SK-N-SH treated with all-trans-retinoic acid at 6 μM for 48 hours (cell line): ENCODE measurements around the gene GID4.

Source experiments
- ATAC-seq: fragments of 200-7000 bp; cut with Tn5 transposase; 3 replicates; pipeline ENCODE4 v1.9.1; 2020; ENCODE audit warnings: mild to moderate bottlenecking, moderate library complexity
- ARNTL ChIP-seq: fragments of 450-650 bp; formaldehyde crosslinking; IDR thresholded peaks from 2 replicates; pipeline ENCODE4 v1.5.0; 2020; ENCODE audit warnings: low read depth, mild to moderate bottlenecking, moderate library complexity, borderline replicate concordance
- BACH2 ChIP-seq: fragments of 250-450 bp; sonication (Bioruptor Pico); IDR thresholded peaks from 2 replicates; pipeline ENCODE4 v1.9.0; 2021; ENCODE audit warnings: mild to moderate bottlenecking, borderline replicate concordance
- CREB5 ChIP-seq: fragments of 250-450 bp; sonication (Bioruptor Pico); IDR thresholded peaks from 2 replicates; pipeline ENCODE4 v1.5.1; 2020; ENCODE audit warnings: low read depth, mild to moderate bottlenecking, moderate library complexity
- CSRNP3 ChIP-seq: fragments of 250-450 bp; sonication (Bioruptor Pico); IDR thresholded peaks from 2 replicates; pipeline ENCODE4 v1.5.1; 2021; ENCODE audit warnings: mild to moderate bottlenecking, moderate library complexity
- ESRRG ChIP-seq: fragments of 250-450 bp; sonication (Bioruptor Pico); IDR thresholded peaks from 2 replicates; pipeline ENCODE4 v1.6.1; 2021; ENCODE audit warnings: mild to moderate bottlenecking
- GLIS3 ChIP-seq: fragments of 250-450 bp; sonication (Bioruptor Pico); IDR thresholded peaks from 2 replicates; pipeline ENCODE4 v1.5.0; 2020; ENCODE audit warnings: mild to moderate bottlenecking, moderate library complexity
- OSR1 ChIP-seq: fragments of 250-450 bp; sonication (Bioruptor Pico); IDR thresholded peaks from 2 replicates; pipeline ENCODE4 v1.8.0; 2022; ENCODE audit warnings: moderate library complexity, mild to moderate bottlenecking, inconsistent platforms
- PATZ1 ChIP-seq: fragments of 250-450 bp; sonication (Bioruptor Pico); IDR thresholded peaks from 2 replicates; pipeline ENCODE4 v1.8.0; 2020; ENCODE audit warnings: mild to moderate bottlenecking, moderate library complexity, borderline replicate concordance
- POU6F1 ChIP-seq: fragments of 250-450 bp; sonication (Bioruptor Pico); IDR thresholded peaks from 2 replicates; pipeline ENCODE4 v1.8.0; 2021; ENCODE audit warnings: low read depth, mild to moderate bottlenecking, moderate library complexity, borderline replicate concordance
- PPARA ChIP-seq: fragments of 250-450 bp; sonication (Bioruptor Pico); IDR thresholded peaks from 2 replicates; pipeline ENCODE4 v1.5.0; 2020; ENCODE audit warnings: mild to moderate bottlenecking, borderline replicate concordance
- RARB ChIP-seq: fragments of 250-450 bp; sonication (Bioruptor Pico); IDR thresholded peaks from 2 replicates; pipeline ENCODE4 v1.8.0; 2021; ENCODE audit warnings: mild to moderate bottlenecking, moderate library complexity
- SNAI2 ChIP-seq: fragments of 250-450 bp; sonication (Bioruptor Pico); IDR thresholded peaks from 2 replicates; pipeline ENCODE4 v1.5.0; 2020; ENCODE audit warnings: mild to moderate bottlenecking, moderate library complexity
- TCF4 ChIP-seq: fragments of 250-450 bp; sonication (Bioruptor Pico); IDR thresholded peaks from 2 replicates; pipeline ENCODE4 v1.8.0; 2021; ENCODE audit warnings: mild to moderate bottlenecking, moderate library complexity, borderline replicate concordance
- TOX ChIP-seq: fragments of 250-450 bp; sonication (Bioruptor Pico); IDR thresholded peaks from 2 replicates; pipeline ENCODE4 v1.8.0; 2021; ENCODE audit warnings: mild to moderate bottlenecking, moderate library complexity, borderline replicate concordance
- TSHZ2 ChIP-seq: fragments of 250-450 bp; sonication (Bioruptor Pico); IDR thresholded peaks from 2 replicates; pipeline ENCODE4 v1.5.0; 2020; ENCODE audit warnings: mild to moderate bottlenecking, moderate library complexity
- ZC3H10 ChIP-seq: fragments of 250-450 bp; sonication (Bioruptor Pico); IDR thresholded peaks from 2 replicates; pipeline ENCODE4 v1.5.1; 2021; ENCODE audit warnings: mild to moderate bottlenecking, moderate library complexity
- ZFP3 ChIP-seq: fragments of 250-450 bp; sonication (Bioruptor Pico); IDR thresholded peaks from 2 replicates; pipeline ENCODE4 v1.5.0; 2020; ENCODE audit warnings: mild to moderate bottlenecking, moderate library complexity
- ZFP30 ChIP-seq: fragments of 450-650 bp; formaldehyde crosslinking; IDR thresholded peaks from 2 replicates; pipeline ENCODE4 v1.5.0; 2022; ENCODE audit warnings: mild to moderate bottlenecking, moderate library complexity
- ZNF565 ChIP-seq: fragments of 450-650 bp; formaldehyde crosslinking; conservative IDR thresholded peaks from 2 replicates; pipeline ENCODE4 v1.5.0; 2020; ENCODE audit warnings: low read depth, mild to moderate bottlenecking, moderate library complexity
- ZNF70 ChIP-seq: fragments of 450-650 bp; formaldehyde crosslinking; IDR thresholded peaks from 2 replicates; pipeline ENCODE4 v1.5.0; 2020; ENCODE audit warnings: mild to moderate bottlenecking, moderate library complexity

Gene GID4

GRCh38 chr17:18038861-18039534 is at the start of gene GID4, which contains the start of gene ATPAF2:
GID4 (plus strand) TSS chr17:18039408; CDS start chr17:18039465, 57 bp downstream.
ATPAF2 (minus strand) TSS chr17:18039168; CDS start chr17:18039013, 155 bp downstream.
- no peak for TF ChIP-seq PATZ1 (CRISPR knock-in tag)
- ATAC-seq, result peak; percentile 94

GRCh38 chr17:17989618-17990017 is 49.6 kb upstream of the GID4 start:
- TF ChIP-seq ARNTL (CRISPR knock-in tag), result no peak
- no peak for TF ChIP-seq PATZ1 (CRISPR knock-in tag)
- no peak for TF ChIP-seq TOX (CRISPR knock-in tag)
- TF ChIP-seq ZNF70 (CRISPR knock-in tag), result no peak
- TF ChIP-seq OSR1, result no peak
- TF ChIP-seq CREB5, result no peak
- TF ChIP-seq ZNF565 (CRISPR knock-in tag), result no peak
- TF ChIP-seq ZC3H10 (CRISPR knock-in tag), result no peak
- no peak for TF ChIP-seq RARB (CRISPR knock-in tag)
- no peak for TF ChIP-seq GLIS3
- TF ChIP-seq CSRNP3 (CRISPR knock-in tag), result no peak
- no peak for TF ChIP-seq ZFP30 (CRISPR knock-in tag)
- TF ChIP-seq POU6F1 (CRISPR knock-in tag), result no peak
- no peak for TF ChIP-seq TCF4 (CRISPR knock-in tag)
- no peak for TF ChIP-seq ZFP3 (CRISPR knock-in tag)
- ATAC-seq, result no peak

- no peak; the same call in 2 of the 3 replicates for ATAC-seq
- TF ChIP-seq ZNF70 (CRISPR knock-in tag) (no peak), ESRRG (CRISPR knock-in tag) (no peak), PPARA (CRISPR knock-in tag) (no peak), ZFP3 (CRISPR knock-in tag) (no peak), BACH2 (CRISPR knock-in tag) (no peak), ZC3H10 (CRISPR knock-in tag) (no peak), SNAI2 (no peak), TOX (CRISPR knock-in tag) (no peak), TSHZ2 (CRISPR knock-in tag) (no peak)
- TF ChIP-seq, all 23 proteins: peak for 0
Measured at GRCh38 chr17:17990282-17990681, 48.9 kb upstream of the GID4 start.
